Neutrophil (primary cell): Measurements from ENCODE around the gene EZR.
"Not testable (repeated sequence)": the region's sequence is repeated elsewhere in the genome, so short reads cannot be mapped to it uniquely, and the experiment has no call there.

ENCODE experiments used
- H3K27ac ChIP-seq: fragments of 200-600 bp; sonication (generic); 2 replicates; pipeline ENCODE4 v1.5.1; 2016; ENCODE audit warnings: mild to moderate bottlenecking, moderate library complexity
- H3K27me3 ChIP-seq: fragments of 200-600 bp; sonication (generic); 2 replicates; pipeline ENCODE4 v1.6.0; 2016; ENCODE audit warnings: mild to moderate bottlenecking
- H3K36me3 ChIP-seq: fragments of 200-600 bp; sonication (generic); 2 replicates; pipeline ENCODE4 v1.5.1; 2017
- H3K4me1 ChIP-seq, 2 experiments: fragments of 200-600 bp in 1 of 2; sonication (generic) in 1 of 2; 1 replicate in 1 of 2; 2 replicates in 1 of 2; pipeline versions ENCODE4 v1.5.1 to v1.6.1; 2013 to 2016; ENCODE audit warnings: low read depth in 1 of 2, low read length in 1 of 2, mild to moderate bottlenecking in 1 of 2, moderate library complexity in 1 of 2; ENCODE audit not compliant: control insufficient read depth in 1 of 2, insufficient read depth in 1 of 2
- H3K4me3 ChIP-seq, 2 experiments: fragments of 200-600 bp in 1 of 2; sonication (generic) in 1 of 2; 1 replicate in 1 of 2; 2 replicates in 1 of 2; pipeline ENCODE4 v1.5.1; 2013 to 2016; ENCODE audit warnings: low read depth in 1 of 2, low read length in 1 of 2, mild to moderate bottlenecking in 1 of 2, moderate library complexity in 1 of 2
- H3K9me3 ChIP-seq: fragments of 200-600 bp; sonication (generic); 2 replicates; pipeline ENCODE4 v1.5.1; 2016
- CTCF ChIP-seq: fragments of 200-600 bp; sonication (generic); IDR thresholded peaks from 2 replicates; pipeline ENCODE4 v1.5.1; 2016; ENCODE audit warnings: antibody characterized with exemption

EZR gene

GRCh38 chr6:158834675-158835385 lies 15.7 kb upstream of the EZR start:
- Histone ChIP-seq H3K36me3 (no peaks in the 10 kb centered on the region), H3K4me3 (no peak overlapping the region)

GRCh38 chr6:158832807-158833206 lies 13.6 kb upstream of the EZR start:
- not testable (repeated sequence) for H3K36me3 ChIP-seq, H3K4me1 ChIP-seq, H3K27ac ChIP-seq, H3K4me3 ChIP-seq, H3K9me3 ChIP-seq
- peaks cover 11% of the 10 kb centered on the region for H3K27me3 ChIP-seq

More at GRCh38 chr6:158834675-158835385, 15.7 kb upstream of the EZR start:
- peaks cover 11% of the 10 kb centered on the region for H3K27me3 ChIP-seq
- no peak overlapping the region for H3K27ac ChIP-seq
- no peak for TF ChIP-seq CTCF
- no peaks in the 10 kb centered on the region for H3K4me1 ChIP-seq
- H3K9me3 ChIP-seq, result no peaks in the 10 kb centered on the region

GRCh38 chr6:158832026-158832425 lies 12.9 kb upstream of the EZR start:
- no peak overlapping the region for H3K4me3 ChIP-seq
- no peaks in the 10 kb centered on the region for H3K36me3 ChIP-seq
- H3K27me3 ChIP-seq, result peaks cover 11% of the 10 kb centered on the region
- no peaks in the 10 kb centered on the region for H3K9me3 ChIP-seq
- H3K4me1 ChIP-seq, result no peaks in the 10 kb centered on the region
- no peak for TF ChIP-seq CTCF
- no peak overlapping the region for H3K27ac ChIP-seq

GRCh38 chr6:158831571-158831970 lies 12.4 kb upstream of the EZR start:
- Histone ChIP-seq H3K27ac (no peak overlapping the region), H3K4me1 (no peaks in the 10 kb centered on the region), H3K27me3 (peaks cover 11% of the 10 kb centered on the region), H3K9me3 (no peaks in the 10 kb centered on the region), H3K36me3 (no peaks in the 10 kb centered on the region), H3K4me3 (no peak overlapping the region)
- no peak for TF ChIP-seq CTCF

GRCh38 chr6:158830736-158831135 lies 11.6 kb upstream of the EZR start:
- Histone ChIP-seq H3K27me3 (peaks cover 9% of the 10 kb centered on the region), H3K4me3 (no peak overlapping the region), H3K9me3 (no peaks in the 10 kb centered on the region), H3K27ac (no peak overlapping the region), H3K4me1 (no peaks in the 10 kb centered on the region), H3K36me3 (no peaks in the 10 kb centered on the region)
- no peak for TF ChIP-seq CTCF

- H3K27ac ChIP-seq, result no peak overlapping the region
- H3K4me1 ChIP-seq, result no peaks in the 10 kb centered on the region
- H3K27me3 ChIP-seq, result no peaks in the 10 kb centered on the region
- TF ChIP-seq CTCF, result no peak
- no peaks in the 10 kb centered on the region for H3K9me3 ChIP-seq
- H3K4me3 ChIP-seq, result no peak overlapping the region
- H3K36me3 ChIP-seq, result no peaks in the 10 kb centered on the region
Observed at GRCh38 chr6:158828807-158829206, 9.6 kb upstream of the EZR start.
